GM19240 (cell line): Measurements from ENCODE around the gene HSP90AB1.
A peak's percentile ranks its signal among the peaks of the same experiment; 100 is the strongest.

Experiments
- DNase-seq: peaks from one replicate; pipeline ENCODE4 v3.0.0; 2011; ENCODE audit warnings: low spot score; ENCODE audit not compliant: insufficient read length

The HSP90AB1 gene

DNA sequence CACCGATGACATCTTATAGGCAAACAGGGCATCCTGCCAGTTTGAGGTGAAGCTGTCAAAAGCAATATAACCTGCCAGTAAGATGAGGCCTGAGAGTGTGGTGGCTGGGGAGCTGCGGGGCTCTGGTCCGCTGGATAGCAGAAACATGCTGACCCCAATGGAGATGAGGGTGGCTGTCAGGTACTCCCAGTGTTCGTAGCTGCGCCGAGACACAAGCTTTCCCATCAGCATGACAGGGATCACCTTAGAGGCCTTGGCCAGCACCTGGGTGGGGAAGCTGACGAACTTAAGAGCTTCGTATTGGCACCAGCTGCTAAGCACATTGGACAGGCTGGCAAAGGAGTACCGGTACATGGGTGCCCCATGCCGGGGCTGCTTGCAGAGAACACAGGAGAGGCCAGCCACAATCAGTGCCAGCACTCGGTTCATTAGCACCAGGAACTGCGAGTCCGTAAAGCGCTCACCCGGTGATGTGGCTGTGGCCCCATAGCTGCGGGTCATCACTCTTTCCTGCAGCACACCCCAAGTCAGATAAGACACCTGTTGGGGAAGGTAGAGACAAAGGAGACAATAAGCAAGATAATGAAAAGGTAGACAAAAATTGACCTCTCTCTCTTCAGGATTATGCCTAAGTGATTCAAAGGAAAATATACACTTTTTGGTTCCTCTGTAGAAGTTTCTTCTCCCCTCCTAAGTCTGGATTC lies 8.4 kb downstream of the HSP90AB1 start:
- DNase-seq = no peak

DNA sequence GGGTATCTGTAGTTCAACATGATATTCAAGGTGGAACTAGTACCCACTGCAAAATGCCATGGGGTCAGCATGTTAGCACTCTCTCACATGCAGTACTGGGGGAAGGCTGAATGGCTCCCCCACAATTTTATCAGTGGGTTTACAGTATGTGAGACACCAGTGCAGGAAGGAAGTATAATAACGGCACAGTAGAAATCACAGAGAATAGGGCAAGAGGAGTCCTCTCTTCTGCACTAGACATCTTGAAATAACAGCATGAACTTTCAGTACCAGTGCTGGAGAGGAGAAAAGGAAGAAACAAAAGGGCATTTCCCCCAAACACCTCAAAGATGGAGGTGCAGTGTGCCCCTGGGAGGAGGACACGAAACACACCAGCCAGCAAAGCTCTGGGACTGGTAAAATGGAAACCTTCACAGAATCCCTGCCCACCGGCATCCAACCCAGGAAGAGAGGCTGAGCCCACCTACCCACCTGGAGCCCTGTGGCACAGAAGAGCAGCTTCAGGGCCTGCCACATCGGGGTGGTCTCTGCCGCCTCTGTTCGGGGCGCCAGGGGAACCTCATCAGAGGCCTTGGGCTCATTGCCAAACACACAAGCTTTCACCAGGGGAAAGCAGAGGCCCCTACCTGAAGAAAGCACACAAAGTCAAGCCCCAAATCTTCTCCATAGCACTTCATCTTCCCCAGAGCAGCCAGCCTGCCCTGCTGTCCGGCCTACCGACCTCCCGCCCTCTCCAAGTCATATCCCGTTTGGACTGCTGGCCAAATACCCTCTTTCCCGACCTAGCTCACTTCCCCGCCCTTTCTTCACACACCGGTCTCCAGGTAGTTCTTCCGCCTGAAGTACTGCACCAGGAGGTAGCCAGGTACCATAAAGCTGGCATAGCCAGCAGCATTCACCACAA lies 9.2 kb downstream of the HSP90AB1 start:
- no peak for DNase-seq

DNA sequence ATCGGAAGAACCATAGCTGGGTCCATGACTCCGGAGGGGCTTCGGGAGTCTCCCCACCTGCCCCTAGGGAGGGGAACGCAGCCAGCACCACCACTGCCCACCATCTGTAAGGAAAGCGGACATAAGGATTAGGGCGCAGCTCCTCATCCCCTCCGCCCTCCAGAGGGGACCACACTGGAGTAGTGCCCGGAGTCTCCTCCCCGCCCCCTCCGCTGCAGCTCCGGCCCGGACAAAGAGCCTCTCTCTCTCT lies 9.8 kb downstream of the HSP90AB1 start:
- DNase-seq = no peak

GRCh38 chr6:44257025-44257752 lies 10.3 kb downstream of the HSP90AB1 start, which contains the start of gene SLC35B2:
SLC35B2 (minus strand) TSS chr6:44257528; CDS start chr6:44257410, 118 bp downstream.
- DNase-seq = no peak

- DNase-seq = no peak
These were observed 10.9 kb downstream of the HSP90AB1 start for GRCh38 chr6:44257753-44258324.

GRCh38 chr6:44258325-44258863 lies 11.5 kb downstream of the HSP90AB1 start:
- no peak for DNase-seq

GRCh38 chr6:44258921-44259320 lies 12.0 kb downstream of the HSP90AB1 start:
- no peak for DNase-seq

DNA sequence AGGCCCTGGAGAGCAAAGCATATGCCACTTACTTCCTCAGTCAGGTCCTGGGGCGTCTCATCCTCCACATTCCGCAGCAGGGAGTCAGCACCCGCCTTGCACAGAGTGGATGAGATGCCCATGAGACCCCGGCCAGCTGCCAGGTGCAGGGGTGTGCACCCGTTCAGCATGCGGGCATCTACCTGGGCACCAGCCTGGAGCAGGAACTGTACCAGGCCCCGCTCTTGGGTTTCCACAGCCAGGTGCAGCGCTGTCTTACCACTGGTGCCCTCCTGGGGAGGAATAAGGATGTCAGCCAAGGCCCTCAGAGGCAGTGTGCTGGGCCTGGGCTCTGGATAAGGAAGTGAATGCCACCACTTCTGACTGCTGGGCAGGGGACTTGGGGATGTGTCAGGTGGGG lies 13.1 kb downstream of the HSP90AB1 start:
- no peak for DNase-seq

DNA sequence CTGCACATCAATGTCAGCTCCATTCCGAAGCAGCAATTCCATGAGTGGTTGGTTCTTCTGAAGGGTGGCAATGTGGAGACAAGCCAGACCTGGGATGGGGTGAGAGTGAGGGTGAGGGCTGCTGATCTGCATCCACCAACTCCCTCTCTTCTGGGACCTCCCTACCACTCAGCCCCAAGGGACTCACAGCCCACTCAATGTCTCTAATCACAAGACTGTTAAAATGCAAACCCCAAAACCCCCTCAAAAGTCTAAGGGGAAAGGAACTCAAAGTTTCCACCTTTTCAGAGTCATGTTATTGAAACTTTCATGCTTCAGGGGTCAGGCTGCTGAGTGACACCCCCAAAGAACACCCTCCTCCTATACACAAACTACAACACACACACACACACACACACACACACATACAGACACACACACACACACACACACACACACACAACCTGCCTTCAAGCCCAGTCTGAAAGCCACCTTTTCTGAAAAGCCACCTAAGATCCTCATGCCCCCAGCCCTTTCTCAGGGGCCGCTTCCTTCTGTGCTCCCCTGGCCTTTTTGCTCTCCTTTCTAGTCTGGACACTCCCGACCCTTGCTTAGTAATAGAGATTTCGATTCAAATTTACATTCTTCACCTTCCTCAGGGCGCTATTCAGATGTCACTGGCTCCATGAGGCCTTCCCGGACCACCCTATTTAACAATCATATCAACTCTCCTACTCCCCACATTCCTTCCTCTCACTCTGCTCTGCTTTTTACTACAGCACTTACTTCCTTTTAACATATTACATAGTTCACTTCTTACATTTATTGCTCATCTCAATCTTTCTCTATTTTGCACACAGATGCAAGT lies 13.8 kb downstream of the HSP90AB1 start:
- DNase-seq = no peak

DNA sequence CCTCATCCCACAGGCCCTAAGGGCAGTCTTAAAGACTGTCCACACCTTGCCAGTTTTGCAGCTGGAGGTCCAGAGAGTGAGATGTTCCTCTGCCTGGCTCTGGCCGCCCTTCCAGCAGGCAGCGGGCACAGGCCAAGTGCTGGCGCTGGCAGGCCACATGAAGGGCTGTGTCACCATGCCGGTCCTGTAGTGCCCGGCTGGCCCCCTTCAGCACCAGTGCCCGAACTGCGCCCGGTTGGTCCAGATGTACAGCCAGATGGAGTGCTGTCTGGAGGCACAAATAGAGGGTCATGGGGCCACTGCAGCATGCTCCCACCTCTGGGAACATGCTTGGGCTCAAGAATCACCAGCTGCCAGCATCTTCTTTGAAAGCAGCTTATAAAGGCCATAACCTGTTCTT lies 14.7 kb downstream of the HSP90AB1 start:
- no peak for DNase-seq

- no peak for DNase-seq
These were observed 15.8 kb downstream of the HSP90AB1 start for GRCh38 chr6:44262467-44263353.

DNA sequence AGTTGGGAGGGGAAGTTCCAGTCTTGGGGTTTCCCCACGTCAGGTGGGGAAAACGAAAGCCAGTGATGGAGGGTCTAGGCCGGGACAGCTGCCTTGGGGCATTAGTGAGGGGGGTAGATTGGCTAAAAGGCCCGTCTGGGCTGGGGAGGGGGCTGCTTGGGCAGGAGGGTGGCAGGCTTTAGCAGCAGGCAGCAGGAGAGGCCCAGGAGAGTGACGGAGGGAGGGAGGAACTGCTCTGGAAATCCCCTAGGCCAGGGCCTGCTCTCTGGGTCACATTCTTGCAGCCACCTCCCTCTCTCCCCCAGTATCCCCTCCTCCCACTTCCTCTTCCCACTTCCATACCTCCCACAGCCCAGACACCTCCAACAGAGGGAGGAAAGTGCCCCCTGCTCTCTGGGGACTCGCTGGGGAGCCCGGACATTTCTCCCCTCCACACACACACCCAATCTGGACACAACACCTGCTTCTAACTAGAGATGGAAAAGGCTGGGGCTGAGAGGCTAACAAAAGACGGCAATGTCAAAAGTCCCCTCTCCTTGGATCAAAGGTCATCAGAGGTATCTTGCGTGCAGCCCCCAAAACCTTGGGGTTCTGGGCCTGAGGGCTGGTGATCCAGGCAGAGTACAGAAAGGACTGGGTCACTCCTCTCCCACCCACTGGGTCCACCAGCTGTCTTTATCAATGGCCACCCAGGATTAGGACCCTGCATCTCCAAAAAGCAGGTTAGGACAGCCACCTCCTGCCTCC lies 16.6 kb downstream of the HSP90AB1 start:
- DNase-seq = no peak

- DNase-seq = peak; percentile 75
These were observed 17.5 kb downstream of the HSP90AB1 start for GRCh38 chr6:44264154-44265006.

DNA sequence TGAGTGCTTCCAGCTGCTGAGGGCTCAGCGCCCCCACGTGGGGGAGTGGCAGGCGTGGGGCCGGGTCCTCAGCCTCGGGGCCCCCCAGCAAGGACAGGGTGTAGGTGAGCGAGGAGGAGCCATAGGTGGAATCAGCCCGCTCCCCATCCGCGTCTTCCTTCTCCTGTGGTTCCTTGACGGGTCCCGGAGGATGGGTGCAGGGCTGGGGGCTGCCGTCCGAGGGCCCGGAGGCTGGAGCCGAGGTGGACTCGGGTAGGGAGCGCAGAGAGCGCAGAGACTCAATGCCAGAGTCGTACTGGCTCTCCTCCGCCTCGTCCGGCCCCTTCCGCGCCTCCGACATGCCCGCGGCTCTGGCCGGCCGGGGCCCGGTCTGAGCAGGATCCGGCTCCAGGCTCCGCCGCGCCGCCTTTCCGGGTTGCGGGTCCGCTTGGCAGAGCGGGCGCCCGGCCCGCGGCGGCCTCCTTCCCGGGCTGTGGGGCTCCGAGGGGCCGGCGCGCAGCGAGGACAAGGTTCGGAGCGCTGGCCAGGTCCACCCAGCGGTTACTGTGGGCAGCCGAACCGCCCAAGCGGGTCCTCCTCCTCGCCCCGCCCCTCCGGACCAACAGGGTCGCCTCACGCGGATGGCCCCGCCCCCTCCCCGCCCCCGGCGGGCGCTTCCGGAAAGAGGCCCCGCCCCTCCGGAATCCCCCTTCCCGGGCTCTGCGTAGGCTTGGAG lies 18.3 kb downstream of the HSP90AB1 start, which contains the start of gene NFKBIE:
NFKBIE (minus strand) TSS at position 545 of the 715 bp plus-strand sequence; CDS start at position 340, 205 bp downstream.
- peak; percentile 82 for DNase-seq

GRCh38 chr6:44265722-44266233 lies 18.9 kb downstream of the HSP90AB1 start:
- DNase-seq = no peak

GRCh38 chr6:44266347-44266746 lies 19.4 kb downstream of the HSP90AB1 start:
- DNase-seq = peak; percentile 79

- DNase-seq = no peak
These were observed 20.4 kb downstream of the HSP90AB1 start for GRCh38 chr6:44267252-44267651.
